NB4 (cell line): ENCODE data around the gene ITPK1.

Experiments used
- DNase-seq: peaks from one replicate; pipeline ENCODE4 v3.0.0; 2010; ENCODE audit warnings: low read depth
- H3K4me3 ChIP-seq: one replicate; pipeline ENCODE4 v1.5.1; 2011; ENCODE audit warnings: mild to moderate bottlenecking, low read depth, low read length, moderate library complexity
- CTCF ChIP-seq: IDR thresholded peaks from one replicate; pipeline ENCODE4 v1.5.1; 2012; ENCODE audit warnings: low read depth, low read length
- MAX ChIP-seq: IDR thresholded peaks from 2 replicates; pipeline ENCODE4 v1.6.1; 2011; ENCODE audit warnings: low read depth, low read length
- MYC ChIP-seq: IDR thresholded peaks from 2 replicates; pipeline ENCODE4 v1.6.1; 2011; ENCODE audit warnings: low read depth, low read length
- POLR2A ChIP-seq: IDR thresholded peaks from 2 replicates; pipeline ENCODE4 v1.6.1; 2011; ENCODE audit warnings: mild to moderate bottlenecking; ENCODE audit not compliant: insufficient read length; ENCODE audit errors: extremely low read depth

The ITPK1 gene

GRCh38 chr14:92917041-92917940 lies 198.4 kb downstream of the ITPK1 start:
- H3K4me3 ChIP-seq, result no peak overlapping the region
- no peak for DNase-seq
- no peak for TF ChIP-seq MAX
- TF ChIP-seq CTCF, result no peak
- no peak for TF ChIP-seq MYC
- no peak for TF ChIP-seq POLR2A

- TF ChIP-seq MAX (no peak), POLR2A (no peak), MYC (no peak), CTCF (no peak)
- no peak overlapping the region for H3K4me3 ChIP-seq
- DNase-seq, result no peak
These were observed 199.5 kb downstream of the ITPK1 start for GRCh38 chr14:92916201-92916600.

GRCh38 chr14:92914087-92914656 lies 201.6 kb downstream of the ITPK1 start:
- no peak overlapping the region for H3K4me3 ChIP-seq
- peak; percentile 52 for DNase-seq
- TF ChIP-seq MYC (no peak), POLR2A (no peak), CTCF (no peak), MAX (no peak)

GRCh38 chr14:92907316-92907911 lies 208.3 kb downstream of the ITPK1 start:
- H3K4me3 ChIP-seq, result no peak overlapping the region
- DNase-seq, result no peak
- TF ChIP-seq POLR2A (no peak), MAX (no peak), MYC (no peak), CTCF (no peak)

GRCh38 chr14:92906823-92907222 lies 208.9 kb downstream of the ITPK1 start:
- no peak overlapping the region for H3K4me3 ChIP-seq
- no peak for DNase-seq
- no peak for TF ChIP-seq MYC
- TF ChIP-seq CTCF, result no peak
- no peak for TF ChIP-seq POLR2A
- TF ChIP-seq MAX, result no peak
